ENCODE data around the gene WBP1.

- TF ChIP-seq ZC3H10 (CRISPR knock-in tag; IDR thresholded peaks at IDR 0.05) (no peak), ZFP30 (CRISPR knock-in tag; IDR thresholded peaks at IDR 0.05) (no peak), CSRNP3 (CRISPR knock-in tag; IDR thresholded peaks at IDR 0.05) (no peak), TSHZ2 (CRISPR knock-in tag; IDR thresholded peaks at IDR 0.05) (no peak), GLIS3 (CRISPR knock-in tag; IDR thresholded peaks at IDR 0.05) (no peak)
Observed at GRCh38 chr2:74430502-74430901, 27.7 kb upstream of the WBP1 start.
